CD8-positive, alpha-beta memory T cell (primary cell): ENCODE data around the gene ERN2. TPM values are rescaled to one million over a fixed set of nuclear protein-coding genes. Genes with fewer than 3 reads are reported as not detected.

Experiments
- CTCF ChIA-PET: fragments of 350-600 bp; sonication (Branson Sonifier 250); formaldehyde crosslinking; loops from one replicate; lab custom pipeline; 2021; ENCODE audit warnings: antibody characterized with exemption; lab: Charles Lee
- POLR2A ChIA-PET: fragments of 350-600 bp; sonication (Branson Sonifier 250); formaldehyde crosslinking; loops from one replicate; lab custom pipeline; 2021; ENCODE audit warnings: antibody characterized with exemption; lab: Charles Lee
- DNase-seq, 5 donors: peaks; one replicate each; pipeline versions ENCODE4 v3.0.0 to v3.0.0-alpha.2; 2020 to 2022; ENCODE audit warnings: mixed read lengths in 1 of 5
- H3K27ac ChIP-seq: one replicate; pipeline ENCODE4 v1.7.0; 2013; ENCODE audit warnings: low read depth, mild to moderate bottlenecking, low read length, moderate library complexity
- H3K27me3 ChIP-seq: 2 replicates; pipeline ENCODE4 v1.7.0; 2013; ENCODE audit warnings: low read length, mild to moderate bottlenecking; ENCODE audit not compliant: insufficient read depth, poor library complexity, severe bottlenecking
- H3K36me3 ChIP-seq: 2 replicates; pipeline ENCODE4 v1.7.0; 2013; ENCODE audit warnings: mild to moderate bottlenecking, low read length, moderate library complexity; ENCODE audit not compliant: insufficient read depth
- H3K4me1 ChIP-seq: 2 replicates; pipeline ENCODE4 v1.7.0; 2013; ENCODE audit warnings: mild to moderate bottlenecking, low read length, moderate library complexity; ENCODE audit not compliant: insufficient read depth
- H3K4me3 ChIP-seq: 2 replicates; pipeline ENCODE4 v1.7.0; 2013; ENCODE audit warnings: mild to moderate bottlenecking, low read length
- H3K9me3 ChIP-seq: 2 replicates; pipeline ENCODE4 v1.7.0; 2013; ENCODE audit warnings: mild to moderate bottlenecking, low read length
- H3K27ac Mint-ChIP-seq, 8 donors: one replicate each; pipeline ENCODE4 v1.8.0; 2020 to 2021; ENCODE audit warnings: mixed read lengths in 8 of 8, mild to moderate bottlenecking in 6 of 8, inconsistent platforms in 3 of 8, moderate library complexity in 3 of 8
- H3K27me3 Mint-ChIP-seq, 2 donors: one replicate each; pipeline ENCODE4 v1.8.0; 2020 to 2021; ENCODE audit warnings: mixed read lengths in 2 of 2, mild to moderate bottlenecking in 1 of 2, moderate library complexity in 1 of 2
- H3K36me3 Mint-ChIP-seq, 3 donors: one replicate each; pipeline ENCODE4 v1.8.0; 2020 to 2021; ENCODE audit warnings: mixed read lengths in 3 of 3, inconsistent platforms in 1 of 3, mild to moderate bottlenecking in 1 of 3
- H3K4me1 Mint-ChIP-seq, 3 donors: one replicate each; pipeline ENCODE4 v1.8.0; 2020 to 2021; ENCODE audit warnings: mixed read lengths in 3 of 3, inconsistent platforms in 1 of 3, mild to moderate bottlenecking in 1 of 3
- H3K4me3 Mint-ChIP-seq, 7 donors: one replicate each; pipeline ENCODE4 v1.8.0; 2020 to 2021; ENCODE audit warnings: mixed read lengths in 7 of 7, mild to moderate bottlenecking in 6 of 7, moderate library complexity in 4 of 7, inconsistent platforms in 2 of 7
- H3K9me3 Mint-ChIP-seq, 5 donors: one replicate each; pipeline ENCODE4 v1.8.0; 2020 to 2022; ENCODE audit warnings: mixed read lengths in 5 of 5, mild to moderate bottlenecking in 3 of 5, moderate library complexity in 2 of 5, inconsistent platforms in 1 of 5
- polyA plus RNA-seq: library from polyadenylated mRNA; unstranded; fragments of 300-500 nt; fragmentation: Illumina TruSeq; gene quantifications from one replicate; pipeline ENCODE4 v1.2.3, GENCODE V29; 2021
- total RNA-seq, 2 experiments: library from RNA; stranded (reverse); gene quantifications; one replicate each; pipeline ENCODE4 v1.2.3, GENCODE V29; 2021

ERN2 gene
- total and polyA plus RNA-seq, 3 experiments from 2014 or later = not detected

GRCh38 chr16:23711785-23712184 lies 1.2 kb downstream of the ERN2 start:
- Histone ChIP-seq H3K27ac (no peak overlapping the region), H3K9me3 (no peaks in the 10 kb centered on the region), H3K4me3 (no peak overlapping the region), H3K36me3 (no peaks in the 10 kb centered on the region), H3K27me3 (peaks cover 7% of the 10 kb centered on the region), H3K4me1 (no peaks in the 10 kb centered on the region)
- peaks cover 27 to 62% of the 10 kb centered on the region in 2 donors for H3K27me3 Mint-ChIP-seq
- CTCF ChIA-PET = no interaction called here
- peaks cover 0 to 6% (median 0%) of the 10 kb centered on the region in 3 donors for H3K36me3 Mint-ChIP-seq
- peaks cover 0 to 3% (median 0%) of the 10 kb centered on the region in 3 donors for H3K4me1 Mint-ChIP-seq
- H3K4me3 Mint-ChIP-seq = no peak overlapping the region
- H3K9me3 Mint-ChIP-seq = peaks cover 0 to 17% (median 8%) of the 10 kb centered on the region in 5 donors
- no peak for DNase-seq
- H3K27ac Mint-ChIP-seq = no peak overlapping the region
- POLR2A ChIA-PET = no interaction called here

- no peak overlapping the region for H3K27ac Mint-ChIP-seq
- no peak overlapping the region for H3K4me3 Mint-ChIP-seq
- Histone ChIP-seq H3K36me3 (no peaks in the 10 kb centered on the region), H3K4me1 (no peaks in the 10 kb centered on the region), H3K27me3 (peaks cover 7% of the 10 kb centered on the region), H3K27ac (no peak overlapping the region), H3K9me3 (no peaks in the 10 kb centered on the region), H3K4me3 (no peak overlapping the region)
- H3K9me3 Mint-ChIP-seq = peaks cover 0 to 17% (median 8%) of the 10 kb centered on the region in 5 donors
- DNase-seq = no peak
- ChIA-PET CTCF (no interaction called here), POLR2A (no interaction called here)
- peaks cover 0 to 3% (median 0%) of the 10 kb centered on the region in 3 donors for H3K4me1 Mint-ChIP-seq
- H3K36me3 Mint-ChIP-seq = peaks cover 0 to 11% (median 0%) of the 10 kb centered on the region in 3 donors
- H3K27me3 Mint-ChIP-seq = peaks cover 20 to 66% of the 10 kb centered on the region in 2 donors
Measured at GRCh38 chr16:23710504-23710903, 2.5 kb downstream of the ERN2 start.

GRCh38 chr16:23710008-23710407 lies 3.0 kb downstream of the ERN2 start:
- H3K36me3 ChIP-seq = no peaks in the 10 kb centered on the region
- ChIA-PET POLR2A (no interaction called here), CTCF (no interaction called here)
- DNase-seq = no peak
- H3K4me1 ChIP-seq = no peaks in the 10 kb centered on the region
- peaks cover 0 to 11% (median 0%) of the 10 kb centered on the region in 3 donors for H3K36me3 Mint-ChIP-seq
- H3K27ac Mint-ChIP-seq = no peak overlapping the region
- H3K9me3 Mint-ChIP-seq = peaks cover 0 to 17% (median 8%) of the 10 kb centered on the region in 5 donors
- no peaks in the 10 kb centered on the region for H3K9me3 ChIP-seq
- H3K27ac ChIP-seq = no peak overlapping the region
- H3K4me1 Mint-ChIP-seq = peaks cover 0 to 3% (median 0%) of the 10 kb centered on the region in 3 donors
- no peak overlapping the region for H3K4me3 Mint-ChIP-seq
- no peak overlapping the region for H3K4me3 ChIP-seq
- H3K27me3 ChIP-seq = peaks cover 7% of the 10 kb centered on the region
- H3K27me3 Mint-ChIP-seq = peaks cover 23 to 69% of the 10 kb centered on the region in 2 donors

- H3K4me3 Mint-ChIP-seq = no peak overlapping the region
Measured at GRCh38 chr16:23709536-23709935, 3.5 kb downstream of the ERN2 start.

GRCh38 chr16:23706439-23706838 lies 6.6 kb downstream of the ERN2 start:
- Histone ChIP-seq H3K27me3 (no peaks in the 10 kb centered on the region), H3K36me3 (no peaks in the 10 kb centered on the region), H3K4me1 (no peaks in the 10 kb centered on the region), H3K27ac (no peak overlapping the region), H3K4me3 (no peak overlapping the region), H3K9me3 (no peaks in the 10 kb centered on the region)
- Mint-ChIP-seq H3K9me3 (peaks cover 5 to 29% (median 12%) of the 10 kb centered on the region in 5 donors), H3K36me3 (peaks cover 0 to 23% (median 3%) of the 10 kb centered on the region in 3 donors), H3K4me1 (no peaks in the 10 kb centered on the region), H3K4me3 (no peak overlapping the region), H3K27me3 (peaks cover 26 to 56% of the 10 kb centered on the region in 2 donors), H3K27ac (no peak overlapping the region)
- no peak for DNase-seq
- ChIA-PET CTCF (no interaction called here), POLR2A (no interaction called here)

More at GRCh38 chr16:23709536-23709935, 3.5 kb downstream of the ERN2 start:
- POLR2A ChIA-PET = no interaction called here
- peaks cover 0 to 11% (median 0%) of the 10 kb centered on the region in 3 donors for H3K36me3 Mint-ChIP-seq
- H3K27ac Mint-ChIP-seq = peak overlapping the region in 1 of 8 donors; percentile 74
- H3K27ac ChIP-seq = no peak overlapping the region
- H3K9me3 ChIP-seq = no peaks in the 10 kb centered on the region
- no peak for DNase-seq
- H3K4me3 ChIP-seq = no peak overlapping the region
- peaks cover 21 to 67% of the 10 kb centered on the region in 2 donors for H3K27me3 Mint-ChIP-seq
- H3K4me1 ChIP-seq = no peaks in the 10 kb centered on the region
- no peaks in the 10 kb centered on the region for H3K36me3 ChIP-seq
- peaks cover 0 to 17% (median 8%) of the 10 kb centered on the region in 5 donors for H3K9me3 Mint-ChIP-seq
- CTCF ChIA-PET = no interaction called here
- peaks cover 7% of the 10 kb centered on the region for H3K27me3 ChIP-seq
- peaks cover 0 to 3% (median 0%) of the 10 kb centered on the region in 3 donors for H3K4me1 Mint-ChIP-seq

- peaks cover 5 to 27% (median 12%) of the 10 kb centered on the region in 5 donors for H3K9me3 Mint-ChIP-seq
- H3K27ac ChIP-seq = no peak overlapping the region
- H3K9me3 ChIP-seq = no peaks in the 10 kb centered on the region
- H3K27me3 Mint-ChIP-seq = peaks cover 20 to 49% of the 10 kb centered on the region in 2 donors
- no peak for DNase-seq
- H3K4me3 ChIP-seq = no peak overlapping the region
- no peaks in the 10 kb centered on the region for H3K36me3 ChIP-seq
- no peak overlapping the region for H3K4me3 Mint-ChIP-seq
- H3K27ac Mint-ChIP-seq = no peak overlapping the region
- POLR2A ChIA-PET = no interaction called here
- H3K4me1 Mint-ChIP-seq = no peaks in the 10 kb centered on the region
- no peaks in the 10 kb centered on the region for H3K4me1 ChIP-seq
- H3K27me3 ChIP-seq = no peaks in the 10 kb centered on the region
- H3K36me3 Mint-ChIP-seq = peaks cover 0 to 23% (median 3%) of the 10 kb centered on the region in 3 donors
- CTCF ChIA-PET = no interaction called here
Measured at GRCh38 chr16:23705517-23705902, 7.5 kb downstream of the ERN2 start.

GRCh38 chr16:23704772-23705516 lies 8.1 kb downstream of the ERN2 start:
- no peak for DNase-seq
- Mint-ChIP-seq H3K36me3 (peaks cover 0 to 18% (median 3%) of the 10 kb centered on the region in 3 donors), H3K4me3 (no peak overlapping the region), H3K27me3 (peaks cover 15 to 44% of the 10 kb centered on the region in 2 donors), H3K4me1 (no peaks in the 10 kb centered on the region), H3K27ac (no peak overlapping the region), H3K9me3 (peaks cover 5 to 22% (median 12%) of the 10 kb centered on the region in 5 donors)
- H3K27ac ChIP-seq = no peak overlapping the region
- no peaks in the 10 kb centered on the region for H3K36me3 ChIP-seq
- no peaks in the 10 kb centered on the region for H3K27me3 ChIP-seq
- H3K4me3 ChIP-seq = no peak overlapping the region
- H3K4me1 ChIP-seq = no peaks in the 10 kb centered on the region
- CTCF ChIA-PET = no interaction called here
- POLR2A ChIA-PET = no interaction called here
- H3K9me3 ChIP-seq = no peaks in the 10 kb centered on the region

GRCh38 chr16:23702951-23703350 lies 10.1 kb downstream of the ERN2 start:
- peaks cover 0 to 12% (median 7%) of the 10 kb centered on the region in 5 donors for H3K9me3 Mint-ChIP-seq
- CTCF ChIA-PET = no interaction called here

More at GRCh38 chr16:23702951-23703350, 10.1 kb downstream of the ERN2 start:
- H3K27ac ChIP-seq = no peak overlapping the region
- H3K27me3 ChIP-seq = no peaks in the 10 kb centered on the region
- H3K27ac Mint-ChIP-seq = no peak overlapping the region
- H3K4me1 Mint-ChIP-seq = peaks cover 11 to 17% (median 14%) of the 10 kb centered on the region in 3 donors
- no peak overlapping the region for H3K4me3 Mint-ChIP-seq
- H3K27me3 Mint-ChIP-seq = peaks cover 13 to 38% of the 10 kb centered on the region in 2 donors
- peaks cover 0 to 16% (median 3%) of the 10 kb centered on the region in 3 donors for H3K36me3 Mint-ChIP-seq
- POLR2A ChIA-PET = no interaction called here
- no peak overlapping the region for H3K4me3 ChIP-seq
- no peaks in the 10 kb centered on the region for H3K36me3 ChIP-seq
- DNase-seq = no peak
- peaks cover 10% of the 10 kb centered on the region for H3K4me1 ChIP-seq
- no peaks in the 10 kb centered on the region for H3K9me3 ChIP-seq
